ENCODE measurements around the gene PRKAG2. TPM values are rescaled to one million over a fixed set of nuclear protein-coding genes. Genes with fewer than 3 reads are reported as not detected.

Gene PRKAG2
- polyA plus RNA-seq, 3 donors: 29.2 to 59.8 (median 30.9) TPM

DNA sequence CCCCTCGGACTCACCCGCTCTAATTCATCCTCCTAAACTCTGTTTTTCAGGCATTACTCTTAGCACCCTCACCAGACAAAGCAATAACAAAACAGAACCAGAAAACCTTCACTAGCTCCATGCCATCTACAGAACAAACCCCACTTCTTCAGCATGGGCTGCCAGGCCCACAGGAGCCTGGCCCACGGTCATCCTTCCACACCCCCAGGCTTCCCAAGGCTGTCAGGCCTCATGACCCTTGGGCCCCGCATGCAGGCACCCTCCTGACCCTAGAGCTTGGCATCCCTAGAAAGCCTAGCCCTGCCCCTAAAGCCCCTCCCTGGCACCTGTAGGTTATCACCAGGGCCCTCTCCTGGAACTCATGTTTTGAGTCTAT is 59.6 kb downstream of the PRKAG2 start:
- Histone ChIP-seq H3K9me3 (replicated peaks in 1 of 2; ENCODE audit: control insufficient read depth in 1 of 2, insufficient read depth in 1 of 2, low read length in 2 of 2) (no peaks in the 10 kb centered on the region), H2AFZ (ENCODE audit: insufficient read depth, low read depth, low read length, poor library complexity, severe bottlenecking) (no peak overlapping the region), H4K20me1 (ENCODE audit: insufficient read depth, low read length) (peaks cover 99% of the 10 kb centered on the region), H3K27ac (ENCODE audit: low read depth in 1 of 2, low read length in 2 of 2) (no peak overlapping the region), H3K79me2 (ENCODE audit: insufficient read depth, low read length) (peaks cover 53% of the 10 kb centered on the region), H3K36me3 (replicated peaks in 1 of 2; ENCODE audit: control insufficient read depth in 1 of 2, insufficient read depth in 2 of 2, low read length in 2 of 2) (peaks cover 3 to 47% of the 10 kb centered on the region in 2 donors), H3K4me2 (replicated peaks; ENCODE audit: extremely low read depth, low read length, poor library complexity, severe bottlenecking) (no peak overlapping the region), H3K4me1 (ENCODE audit: control insufficient read depth in 1 of 2, insufficient read depth in 2 of 2, low read length in 2 of 2) (no peaks in the 10 kb centered on the region), H3K4me3 (replicated peaks in 1 of 3; ENCODE audit: low read depth in 2 of 3, low read length in 3 of 3) (no peak overlapping the region), H3K27me3 (ENCODE audit: control insufficient read depth in 2 of 2, insufficient read depth in 2 of 2, low read length in 2 of 2) (no peaks in the 10 kb centered on the region), H3K9ac (ENCODE audit: insufficient read depth, low read length, poor library complexity, severe bottlenecking) (no peak overlapping the region)
- peaks cover 0 to 5% (median 0%) of the 10 kb centered on the region in 3 donors for H3K27me3 Mint-ChIP-seq (ENCODE audit: low read depth in 3 of 3)
- intact Hi-C loops (cut with micrococcal nuclease): no loop called here
- H3K4me3 Mint-ChIP-seq: no peak overlapping the region
- TF ChIP-seq CTCF (IDR thresholded peaks at IDR 0.05): no peak
- H3K9me3 Mint-ChIP-seq: peaks cover 0 to 3% (median 0%) of the 10 kb centered on the region in 7 donors
- peaks cover 16% of the 10 kb centered on the region for H3K4me1 Mint-ChIP-seq
- peak overlapping the region in 2 of 7 donors; percentile 1 to 20 for H3K27ac Mint-ChIP-seq
- 91% methylated on average over 4 of the region's 4 CpGs for WGBS (ENCODE audit: insufficient coverage)
- no peak for DNase-seq
- peaks cover 37 to 47% of the 10 kb centered on the region in 2 donors for H3K36me3 Mint-ChIP-seq

DNA sequence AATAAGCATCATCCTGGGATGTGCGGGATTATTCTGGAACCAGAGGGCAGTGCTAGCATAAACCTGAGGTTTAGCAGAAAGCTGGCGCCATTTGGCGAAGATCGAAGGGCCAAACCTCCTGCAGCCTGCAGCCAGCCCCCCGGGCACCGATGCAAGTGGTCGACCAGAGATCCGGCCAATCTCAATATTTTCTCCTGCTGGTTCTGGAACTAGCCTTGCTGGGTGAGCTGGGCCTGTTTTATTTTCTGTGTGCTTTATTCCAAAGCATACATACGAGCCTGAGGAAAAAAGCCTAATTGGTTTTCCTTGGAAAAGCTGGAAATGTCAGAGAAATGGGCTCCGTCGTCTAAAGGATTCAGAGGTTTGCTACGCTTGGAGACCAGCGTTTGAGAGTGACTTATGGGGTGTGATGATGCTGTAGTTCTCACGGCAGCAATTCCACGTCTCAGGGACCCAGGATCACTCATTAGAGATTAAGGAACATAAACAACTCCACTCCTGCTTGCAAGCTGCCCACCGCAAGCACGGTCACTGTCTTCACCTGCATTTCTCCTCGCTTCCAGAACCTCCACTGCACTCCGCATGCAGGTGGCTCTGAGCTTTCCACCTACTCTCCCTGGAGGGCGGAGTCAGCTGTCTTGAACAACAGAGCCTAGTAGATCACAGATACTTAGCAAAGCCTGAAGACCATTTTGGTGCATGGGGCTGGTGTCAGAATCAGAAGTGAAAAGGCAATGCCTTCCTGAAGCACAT is 60.2 kb downstream of the PRKAG2 start:
- no peak overlapping the region for H3K9ac ChIP-seq (ENCODE audit: insufficient read depth, low read length, poor library complexity, severe bottlenecking)
- H4K20me1 ChIP-seq (ENCODE audit: insufficient read depth, low read length): peaks cover 99% of the 10 kb centered on the region
- H3K4me3 ChIP-seq (replicated peaks in 1 of 3; ENCODE audit: low read depth in 2 of 3, low read length in 3 of 3): no peak overlapping the region
- H3K27ac ChIP-seq (ENCODE audit: low read depth in 1 of 2, low read length in 2 of 2): no peak overlapping the region
- Mint-ChIP-seq H3K27ac (no peak overlapping the region), H3K4me3 (no peak overlapping the region), H3K27me3 (ENCODE audit: low read depth in 3 of 3) (peaks cover 0 to 5% (median 0%) of the 10 kb centered on the region in 3 donors), H3K36me3 (peaks cover 35 to 52% of the 10 kb centered on the region in 2 donors), H3K9me3 (peaks cover 0 to 3% (median 0%) of the 10 kb centered on the region in 7 donors), H3K4me1 (peaks cover 18% of the 10 kb centered on the region)
- H3K4me2 ChIP-seq (replicated peaks; ENCODE audit: extremely low read depth, low read length, poor library complexity, severe bottlenecking): no peak overlapping the region
- H3K27me3 ChIP-seq (ENCODE audit: control insufficient read depth in 2 of 2, insufficient read depth in 2 of 2, low read length in 2 of 2): no peaks in the 10 kb centered on the region
- H3K4me1 ChIP-seq (ENCODE audit: control insufficient read depth in 1 of 2, insufficient read depth in 2 of 2, low read length in 2 of 2): no peaks in the 10 kb centered on the region
- peaks cover 53% of the 10 kb centered on the region for H3K79me2 ChIP-seq (ENCODE audit: insufficient read depth, low read length)
- H3K9me3 ChIP-seq (replicated peaks in 1 of 2; ENCODE audit: control insufficient read depth in 1 of 2, insufficient read depth in 1 of 2, low read length in 2 of 2): no peaks in the 10 kb centered on the region
- peaks cover 3 to 47% of the 10 kb centered on the region in 2 donors for H3K36me3 ChIP-seq (replicated peaks in 1 of 2; ENCODE audit: control insufficient read depth in 1 of 2, insufficient read depth in 2 of 2, low read length in 2 of 2)
- no peak for TF ChIP-seq CTCF (IDR thresholded peaks at IDR 0.05)
- H2AFZ ChIP-seq (ENCODE audit: insufficient read depth, low read depth, low read length, poor library complexity, severe bottlenecking): no peak overlapping the region
- intact Hi-C loops (cut with micrococcal nuclease): no loop called here
- DNase-seq: no peak
- WGBS (ENCODE audit: insufficient coverage): 99% methylated on average over 18 of the region's 20 CpGs
